ENCODE data around the gene TMX2. TPM values are rescaled to one million over a fixed set of nuclear protein-coding genes. Genes with fewer than 3 reads are reported as not detected.
"Not testable (repeated sequence)": the region's sequence is repeated elsewhere in the genome, so short reads cannot be mapped to it uniquely, and the experiment has no call there.

The TMX2 gene
- 53.2 and 85.0 TPM in 2 replicates for total RNA-seq

- DNase-seq (ENCODE audit: low read depth, low spot score), result peak; percentile 100
Measured at GRCh38 chr11:57712256-57713150, at the start of gene TMX2. Gene TMX2, plus strand, starts transcription at chr11:57712593. Its CDS starts 26 bp downstream, at chr11:57712619.

- DNase-seq (ENCODE audit: low read depth, low spot score), result no peak
Measured at GRCh38 chr11:57662893-57663292, 49.5 kb upstream of the TMX2 start.

GRCh38 chr11:57663975-57664374, 48.4 kb upstream of the TMX2 start:
- DNase-seq (ENCODE audit: low read depth, low spot score), result no peak

GRCh38 chr11:57667117-57667735, 45.2 kb upstream of the TMX2 start:
- peak; percentile 98 for DNase-seq (ENCODE audit: low read depth, low spot score)

GRCh38 chr11:57667736-57668433, 44.5 kb upstream of the TMX2 start, which contains the start of gene ZDHHC5:
Gene ZDHHC5, plus strand, starts transcription at chr11:57668114. Its CDS starts 4,977 bp downstream, at chr11:57673091.
- DNase-seq (ENCODE audit: low read depth, low spot score), result peak; percentile 99

- DNase-seq (ENCODE audit: low read depth, low spot score), result no peak
Measured at GRCh38 chr11:57668434-57668782, 44.0 kb upstream of the TMX2 start.

- DNase-seq (ENCODE audit: low read depth, low spot score), result no peak
Measured at GRCh38 chr11:57674251-57674650, 38.1 kb upstream of the TMX2 start.

- DNase-seq (ENCODE audit: low read depth, low spot score), result no peak
Measured at GRCh38 chr11:57675176-57675941, 37.0 kb upstream of the TMX2 start.

- DNase-seq (ENCODE audit: low read depth, low spot score), result no peak
Measured at GRCh38 chr11:57679396-57679795, 33.0 kb upstream of the TMX2 start.

- no peak for DNase-seq (ENCODE audit: low read depth, low spot score)
Measured at GRCh38 chr11:57680552-57680874, 31.9 kb upstream of the TMX2 start.

- no peak for DNase-seq (ENCODE audit: low read depth, low spot score)
Measured at GRCh38 chr11:57681168-57681567, 31.2 kb upstream of the TMX2 start.

- DNase-seq (ENCODE audit: low read depth, low spot score), result not testable (repeated sequence)
Measured at GRCh38 chr11:57690474-57690873, 21.9 kb upstream of the TMX2 start.

GRCh38 chr11:57698843-57699365, 13.5 kb upstream of the TMX2 start:
- no peak for DNase-seq (ENCODE audit: low read depth, low spot score)

- no peak for DNase-seq (ENCODE audit: low read depth, low spot score)
Measured at GRCh38 chr11:57699813-57700212, 12.6 kb upstream of the TMX2 start.

- DNase-seq (ENCODE audit: low read depth, low spot score), result no peak
Measured at GRCh38 chr11:57700425-57700824, 12.0 kb upstream of the TMX2 start.

GRCh38 chr11:57703341-57703740, 9.1 kb upstream of the TMX2 start:
- DNase-seq (ENCODE audit: low read depth, low spot score), result no peak

GRCh38 chr11:57704932-57705331, 7.5 kb upstream of the TMX2 start:
- no peak for DNase-seq (ENCODE audit: low read depth, low spot score)

- not testable (repeated sequence) for DNase-seq (ENCODE audit: low read depth, low spot score)
Measured at GRCh38 chr11:57705432-57705831, 7.0 kb upstream of the TMX2 start.

GRCh38 chr11:57709802-57710367, 2.5 kb upstream of the TMX2 start:
- no peak for DNase-seq (ENCODE audit: low read depth, low spot score)

GRCh38 chr11:57711414-57712255, 758 bp upstream of the TMX2 start, which contains the start of gene MED19:
Gene MED19, minus strand, starts transcription at chr11:57712215. Its CDS starts 36 bp downstream, at chr11:57712179.
- peak; percentile 45 for DNase-seq (ENCODE audit: low read depth, low spot score)

Measured in pulmonary artery endothelial cell (primary cell).